GM21528 (cell line): ENCODE data around the gene OGT.
A peak's percentile ranks its signal among the peaks of the same experiment; 100 is the strongest.
"Not testable (repeated sequence)": the region's sequence is repeated elsewhere in the genome, so short reads cannot be mapped to it uniquely, and the experiment has no call there.

Experiments used
- ATAC-seq: cut with Tn5 transposase; IDR thresholded peaks from one replicate; pipeline ENCODE4 v1.9.1; 2021; ENCODE audit warnings: mild to moderate bottlenecking, moderate library complexity; ENCODE audit not compliant: unreplicated experiment, low FRiP score

Gene OGT

DNA sequence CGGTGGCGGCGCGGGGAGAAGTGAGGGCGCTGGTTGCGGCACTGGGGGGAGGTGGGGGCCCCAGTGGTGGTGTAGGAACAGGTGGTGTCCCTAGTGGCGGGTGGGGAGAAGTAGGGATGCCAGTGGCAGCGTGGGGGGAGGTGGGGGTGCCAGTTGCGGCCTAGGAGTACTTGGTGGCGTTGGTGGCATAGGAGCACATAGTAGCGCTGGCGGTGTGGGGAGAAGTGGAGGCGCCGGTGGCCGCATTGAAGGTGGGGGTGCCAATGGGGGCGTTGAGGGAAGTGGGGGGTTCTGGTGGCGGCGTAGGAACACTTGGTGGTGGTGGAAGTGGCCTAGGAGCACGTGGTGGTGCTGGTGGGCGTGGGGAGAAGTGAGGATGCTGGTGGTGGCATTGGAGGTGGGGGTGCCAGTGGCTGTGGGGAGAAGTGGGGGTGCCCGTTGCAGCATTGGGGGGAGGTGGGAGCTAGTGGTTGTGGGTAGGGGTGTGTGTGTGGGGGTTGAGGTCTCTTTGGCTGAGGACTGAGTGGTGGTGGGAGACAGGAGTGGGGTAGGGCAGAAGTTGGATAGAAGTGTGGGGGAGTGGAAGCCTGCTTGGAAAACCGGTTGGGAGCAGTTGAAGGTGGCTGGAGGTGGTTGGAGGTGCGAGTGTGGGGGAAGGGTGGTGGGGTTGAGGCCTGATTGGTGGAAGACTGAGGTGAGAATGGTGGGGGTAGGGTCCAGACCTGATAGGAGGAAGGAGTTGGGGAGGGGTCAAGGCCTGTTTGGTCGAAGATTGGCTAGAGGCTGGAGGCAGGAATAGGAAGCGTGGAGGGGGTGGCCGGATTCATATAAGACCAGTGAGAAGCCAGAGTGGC is 46.5 kb downstream of the OGT start:
- ATAC-seq: no peak

- no peak for ATAC-seq
These were observed 47.1 kb downstream of the OGT start for GRCh38 chrX:71579990-71580380.

- ATAC-seq: no peak
These were observed 48.3 kb downstream of the OGT start for GRCh38 chrX:71581210-71581609.

DNA sequence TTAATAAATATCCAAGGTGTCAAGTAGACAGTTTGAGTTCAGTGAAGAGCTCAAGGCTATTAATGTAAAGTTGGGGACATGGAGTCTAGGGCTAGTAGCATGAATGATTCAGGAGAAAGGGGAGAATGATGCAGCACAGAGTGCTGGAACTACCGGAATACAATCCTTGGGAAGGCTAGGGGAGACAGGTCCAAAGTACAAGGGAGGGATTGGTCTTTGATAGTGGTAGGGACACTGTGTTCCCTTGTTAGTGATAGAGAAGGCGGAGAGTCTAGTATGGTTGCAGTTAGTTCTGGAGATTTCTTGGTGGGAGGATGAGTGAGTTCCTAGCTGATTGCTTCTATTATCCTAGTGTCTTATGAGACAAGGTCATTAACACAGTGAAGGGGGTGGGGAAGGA is 54.0 kb downstream of the OGT start:
- no peak for ATAC-seq

DNA sequence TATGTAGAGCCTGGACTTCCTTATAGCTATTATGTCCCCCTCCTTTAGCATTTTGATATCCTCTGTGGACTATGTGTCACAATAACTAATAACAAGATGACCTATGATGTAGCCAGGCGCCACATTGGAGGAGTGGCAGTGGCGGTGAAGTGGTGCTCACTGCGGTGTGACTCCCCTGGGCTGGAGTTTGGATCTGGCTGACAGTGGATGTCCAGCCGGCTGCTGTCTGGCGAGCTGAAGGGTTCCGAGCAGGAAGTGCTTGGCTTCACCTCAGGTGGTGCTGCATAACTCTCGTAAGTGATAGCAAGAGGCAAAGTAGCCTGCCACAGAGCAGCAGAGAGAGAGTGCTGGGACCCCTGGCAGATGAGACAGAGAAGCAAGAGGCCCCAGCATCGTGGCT is 60.3 kb downstream of the OGT start:
- not testable (repeated sequence) for ATAC-seq

DNA sequence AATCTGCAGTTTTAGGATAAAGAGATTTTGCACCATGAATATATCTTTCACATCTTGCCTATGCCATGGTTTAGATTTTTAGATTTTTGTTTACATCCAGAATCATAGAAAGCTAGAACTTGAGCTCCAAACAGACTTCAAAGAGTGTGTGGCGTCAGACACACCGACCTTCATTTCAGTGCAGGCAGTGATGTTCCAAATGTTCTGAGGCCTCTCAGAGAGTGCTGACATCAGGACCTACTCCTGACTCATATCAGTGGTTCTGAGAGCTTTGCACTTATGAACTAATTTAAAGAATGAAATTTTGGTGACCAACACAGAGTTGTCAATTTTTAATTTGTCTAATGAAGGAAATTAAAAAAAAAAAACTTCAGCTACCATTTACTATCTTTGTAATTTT is 67.1 kb downstream of the OGT start:
- ATAC-seq: no peak

DNA sequence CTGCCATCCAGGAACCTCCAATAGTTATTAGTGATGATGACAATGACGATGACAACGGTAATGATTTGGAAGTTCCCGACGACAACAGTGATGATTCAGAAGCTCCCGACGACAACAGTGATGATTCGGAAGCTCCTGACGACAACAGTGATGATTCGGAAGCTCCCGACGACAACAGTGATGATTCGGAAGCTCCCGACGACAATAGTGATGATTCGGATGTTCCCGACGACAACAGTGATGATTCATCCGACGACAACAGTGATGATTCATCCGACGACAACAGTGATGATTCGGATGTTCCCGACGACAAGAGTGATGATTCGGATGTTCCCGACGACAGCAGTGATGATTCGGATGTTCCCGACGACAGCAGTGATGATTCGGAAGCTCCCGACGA is 70.7 kb downstream of the OGT start:
- no peak for ATAC-seq

DNA sequence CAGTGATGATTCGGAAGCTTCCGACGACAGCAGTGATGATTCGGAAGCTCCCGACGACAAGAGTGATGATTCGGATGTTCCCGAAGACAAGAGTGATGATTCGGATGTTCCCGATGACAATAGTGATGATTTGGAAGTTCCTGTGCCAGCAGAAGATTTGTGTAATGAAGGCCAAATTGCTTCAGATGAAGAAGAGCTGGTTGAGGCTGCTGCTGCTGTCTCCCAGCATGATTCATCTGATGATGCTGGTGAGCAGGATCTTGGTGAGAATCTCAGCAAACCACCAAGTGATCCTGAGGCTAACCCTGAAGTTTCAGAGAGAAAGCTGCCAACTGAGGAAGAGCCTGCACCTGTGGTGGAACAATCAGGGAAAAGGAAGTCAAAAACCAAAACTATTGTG is 71.2 kb downstream of the OGT start:
- ATAC-seq: no peak

GRCh38 chrX:71604796-71605568 is 72.1 kb downstream of the OGT start:
- ATAC-seq: no peak

- ATAC-seq: no peak
These were observed 73.8 kb downstream of the OGT start for GRCh38 chrX:71606536-71607216.

GRCh38 chrX:71607488-71607887 is 74.6 kb downstream of the OGT start:
- no peak for ATAC-seq

DNA sequence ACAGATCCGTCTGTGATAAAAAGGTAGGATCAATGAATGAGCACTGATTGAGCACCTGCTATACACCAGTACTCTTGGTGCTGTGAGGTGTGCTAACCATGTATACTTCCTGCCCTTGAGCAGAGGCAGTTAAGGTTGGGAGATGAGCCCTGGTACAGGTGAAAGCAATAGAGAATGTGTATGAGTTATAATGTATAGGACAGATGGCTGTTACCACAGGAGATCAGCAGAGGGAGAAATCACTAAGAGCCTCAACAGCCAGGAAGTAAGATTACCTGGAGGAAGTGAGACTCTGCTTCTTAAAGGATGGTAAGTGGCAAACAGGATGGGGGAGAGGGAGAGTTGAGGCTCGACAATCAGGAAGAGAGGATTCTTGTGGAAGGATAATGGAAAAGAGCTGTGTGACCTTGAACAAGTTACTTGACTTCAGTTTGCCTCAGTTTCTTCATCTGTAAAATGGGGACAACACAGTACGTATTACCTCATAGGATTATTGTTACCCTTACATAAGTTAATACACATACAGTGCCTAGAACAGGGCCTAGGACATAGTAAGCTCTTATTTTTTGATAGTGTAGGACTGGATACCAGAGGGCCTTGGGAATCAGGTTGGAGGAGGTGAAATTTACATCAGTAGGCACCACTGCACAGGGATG is 76.3 kb downstream of the OGT start:
- no peak for ATAC-seq

DNA sequence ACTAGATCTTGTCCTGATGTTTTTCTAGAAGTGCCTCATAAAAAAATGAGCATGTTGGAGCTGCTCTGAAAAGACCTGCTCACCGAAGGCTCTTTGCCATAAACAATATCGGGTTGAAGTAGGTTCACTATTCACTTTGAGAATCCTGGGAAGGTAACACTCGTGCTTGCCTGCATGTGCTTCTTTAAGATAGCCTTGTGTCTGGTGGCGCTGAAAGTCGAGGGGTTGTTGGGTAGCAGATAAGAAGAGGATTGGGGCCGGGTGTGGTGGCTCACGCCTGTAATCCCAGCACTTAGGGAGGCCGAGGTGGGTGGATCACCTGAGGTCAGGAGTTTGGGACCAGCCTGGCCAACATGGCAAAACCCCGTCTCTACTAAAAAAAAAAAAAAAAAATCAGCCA is 78.8 kb downstream of the OGT start:
- ATAC-seq: not testable (repeated sequence)

GRCh38 chrX:71612256-71612655 is 79.4 kb downstream of the OGT start:
- no peak for ATAC-seq

DNA sequence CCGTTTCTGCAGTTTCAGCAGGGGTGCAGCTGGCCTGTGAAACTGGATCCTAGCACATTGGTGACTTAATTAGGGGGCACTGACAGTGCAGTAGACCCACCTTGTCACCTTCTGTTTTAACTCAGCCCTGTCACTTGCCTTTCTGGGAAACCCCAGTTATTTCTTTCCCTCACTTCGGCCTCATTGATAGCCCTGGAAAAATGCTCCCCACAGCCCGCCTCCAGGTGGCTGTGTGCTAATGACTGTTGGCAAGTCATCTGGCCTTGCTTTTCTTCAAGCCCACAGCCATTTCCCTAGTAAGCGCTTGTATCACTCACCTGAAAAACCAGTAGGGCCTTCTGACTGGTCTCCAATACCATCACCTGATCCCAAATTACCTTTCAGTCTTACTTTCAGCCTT is 82.2 kb downstream of the OGT start:
- ATAC-seq: no peak

DNA sequence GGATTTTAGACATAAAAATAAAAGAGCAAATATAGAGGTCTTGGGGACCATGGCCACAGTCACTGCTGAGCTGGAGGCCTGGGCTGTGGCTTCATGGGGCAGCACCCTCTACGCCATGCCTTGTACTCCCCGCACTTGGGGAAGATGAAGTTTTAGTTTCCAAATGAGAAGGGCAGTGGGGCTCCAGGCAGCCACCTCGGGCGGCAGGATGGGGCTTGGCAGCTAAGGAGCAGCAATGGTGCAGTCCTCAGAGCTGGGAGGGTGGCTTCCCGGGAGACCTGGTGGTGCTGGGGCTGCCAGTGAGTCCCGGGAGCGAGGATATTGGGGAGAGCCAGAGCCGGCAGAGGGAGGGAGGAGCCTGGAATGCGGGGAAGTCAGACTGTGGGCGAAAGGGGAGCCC is 83.0 kb downstream of the OGT start:
- ATAC-seq: no peak

- no peak for ATAC-seq
These were observed 84.0 kb downstream of the OGT start for GRCh38 chrX:71616672-71617529.

- ATAC-seq: no peak
These were observed 84.8 kb downstream of the OGT start for GRCh38 chrX:71617742-71618141.

GRCh38 chrX:71618303-71618721 is 85.4 kb downstream of the OGT start, which contains the start of gene CXCR3:
Gene CXCR3 (minus strand): TSS chrX:71618511. CDS start chrX:71618449, 62 bp downstream.
- peak; percentile 61 for ATAC-seq

DNA sequence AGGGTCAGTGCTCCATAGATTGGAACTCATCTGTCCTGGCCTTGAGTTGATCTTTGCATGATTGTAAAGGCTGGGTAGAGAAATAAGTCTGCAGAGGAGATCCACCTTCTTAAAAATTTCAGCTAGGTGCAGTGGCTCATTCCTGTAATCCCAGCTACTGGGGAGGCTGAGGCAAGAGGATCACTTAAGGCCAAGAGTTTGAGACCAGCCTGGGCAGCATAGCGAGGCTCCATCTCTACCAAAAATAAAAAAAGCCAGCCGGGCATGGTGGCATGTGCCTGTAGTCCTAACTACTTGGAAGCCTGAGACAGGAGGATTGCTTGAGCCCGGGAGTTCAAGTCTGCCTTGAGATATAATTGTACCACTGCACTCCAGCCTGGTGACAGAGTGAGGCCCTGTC is 85.9 kb downstream of the OGT start:
- no peak for ATAC-seq
